ENCODE results near the gene CD86. TPM values are rescaled to one million over a fixed set of nuclear protein-coding genes. Genes with fewer than 3 reads are reported as not detected.

The CD86 gene, protein sequence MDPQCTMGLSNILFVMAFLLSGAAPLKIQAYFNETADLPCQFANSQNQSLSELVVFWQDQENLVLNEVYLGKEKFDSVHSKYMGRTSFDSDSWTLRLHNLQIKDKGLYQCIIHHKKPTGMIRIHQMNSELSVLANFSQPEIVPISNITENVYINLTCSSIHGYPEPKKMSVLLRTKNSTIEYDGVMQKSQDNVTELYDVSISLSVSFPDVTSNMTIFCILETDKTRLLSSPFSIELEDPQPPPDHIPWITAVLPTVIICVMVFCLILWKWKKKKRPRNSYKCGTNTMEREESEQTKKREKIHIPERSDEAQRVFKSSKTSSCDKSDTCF
- 1 to 10 TPM in 3 of 6 donors, under 1 TPM in 3; 0.31 to 9.0 (median 1.5) TPM for total RNA-seq
- polyA plus RNA-seq, result under 1 TPM; 0.31 to 0.38 TPM

DNA sequence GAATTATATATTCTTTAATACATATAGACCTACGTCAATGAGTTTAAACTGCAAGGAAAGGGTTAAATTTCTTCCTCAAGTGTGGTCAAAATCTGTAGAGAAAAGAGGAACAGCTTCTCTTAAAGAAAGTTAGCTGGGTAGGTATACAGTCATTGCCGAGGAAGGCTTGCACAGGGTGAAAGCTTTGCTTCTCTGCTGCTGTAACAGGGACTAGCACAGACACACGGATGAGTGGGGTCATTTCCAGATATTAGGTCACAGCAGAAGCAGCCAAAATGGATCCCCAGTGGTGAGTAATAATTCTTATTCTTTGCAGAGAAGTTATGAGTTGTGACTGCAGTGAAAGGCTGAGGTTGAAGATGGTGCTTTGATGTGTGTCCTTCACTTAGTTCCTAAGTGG, at the start of gene CD86:
Gene CD86 (plus strand): TSS at position 148 of the 400 bp plus-strand sequence. CDS start 128 bp downstream, at position 276.
- intact Hi-C loops (cut with DNase I), result no loop called here
- ATAC-seq (peak in 2 of 4 donors; percentile 45 to 63), DNase-seq (no peak), FAIRE-seq (no peak)
- no peaks in the 10 kb centered on the region for H3K9me3 ChIP-seq
- WGBS, 2 donors, result 69 to 74% methylated on average over 3 of the region's 3 CpGs
- no peak within 1 kb of the TSS for H3K27ac ChIP-seq
- no peaks in the 10 kb centered on the region for H3K36me3 ChIP-seq
- TF ChIP-seq, protein P1, sequence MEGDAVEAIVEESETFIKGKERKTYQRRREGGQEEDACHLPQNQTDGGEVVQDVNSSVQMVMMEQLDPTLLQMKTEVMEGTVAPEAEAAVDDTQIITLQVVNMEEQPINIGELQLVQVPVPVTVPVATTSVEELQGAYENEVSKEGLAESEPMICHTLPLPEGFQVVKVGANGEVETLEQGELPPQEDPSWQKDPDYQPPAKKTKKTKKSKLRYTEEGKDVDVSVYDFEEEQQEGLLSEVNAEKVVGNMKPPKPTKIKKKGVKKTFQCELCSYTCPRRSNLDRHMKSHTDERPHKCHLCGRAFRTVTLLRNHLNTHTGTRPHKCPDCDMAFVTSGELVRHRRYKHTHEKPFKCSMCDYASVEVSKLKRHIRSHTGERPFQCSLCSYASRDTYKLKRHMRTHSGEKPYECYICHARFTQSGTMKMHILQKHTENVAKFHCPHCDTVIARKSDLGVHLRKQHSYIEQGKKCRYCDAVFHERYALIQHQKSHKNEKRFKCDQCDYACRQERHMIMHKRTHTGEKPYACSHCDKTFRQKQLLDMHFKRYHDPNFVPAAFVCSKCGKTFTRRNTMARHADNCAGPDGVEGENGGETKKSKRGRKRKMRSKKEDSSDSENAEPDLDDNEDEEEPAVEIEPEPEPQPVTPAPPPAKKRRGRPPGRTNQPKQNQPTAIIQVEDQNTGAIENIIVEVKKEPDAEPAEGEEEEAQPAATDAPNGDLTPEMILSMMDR (IDR thresholded peaks at IDR 0.05), result no peak
- H3K27me3 ChIP-seq, result no peaks in the 10 kb centered on the region
- H3K4me1 ChIP-seq, result no peaks in the 10 kb centered on the region
- H3K4me3 ChIP-seq, result peak within 1 kb of the TSS in 1 of 4 donors; percentile 2

DNA sequence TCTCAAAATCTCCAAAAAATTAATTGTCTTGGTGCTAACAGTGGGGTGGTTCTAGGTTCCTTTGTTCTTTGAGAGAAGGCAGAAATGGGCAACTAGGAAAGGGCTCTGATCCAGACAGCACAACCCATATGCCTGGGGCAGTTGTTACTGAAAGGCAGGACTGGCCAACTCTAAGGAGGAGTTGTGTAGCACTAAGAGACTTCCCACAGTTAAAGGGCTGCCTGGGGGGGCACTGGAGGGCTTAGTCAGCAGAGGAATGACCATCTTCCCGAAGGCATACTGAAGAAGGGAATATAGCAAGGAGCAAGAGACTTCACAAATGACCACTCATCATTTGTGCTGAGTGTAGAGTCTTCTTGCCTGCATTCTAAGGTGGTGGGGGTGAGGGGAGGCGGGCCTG, 48.9 kb upstream of the CD86 start:
- TF ChIP-seq, protein P1 (IDR thresholded peaks at IDR 0.05), result no peak
- ATAC-seq (no peak), DNase-seq (no peak), FAIRE-seq (no peak)
- Histone ChIP-seq H3K27ac (no peak overlapping the region), H3K4me3 (no peak overlapping the region), H3K36me3 (no peaks in the 10 kb centered on the region), H3K27me3 (no peaks in the 10 kb centered on the region), H3K9me3 (no peaks in the 10 kb centered on the region), H3K4me1 (peaks cover 0 to 3% (median 0%) of the 10 kb centered on the region in 3 donors)
- 93 to 95% methylated on average over 2 of the region's 2 CpGs for WGBS, 2 donors
- intact Hi-C loops (cut with DNase I), result no loop called here

DNA sequence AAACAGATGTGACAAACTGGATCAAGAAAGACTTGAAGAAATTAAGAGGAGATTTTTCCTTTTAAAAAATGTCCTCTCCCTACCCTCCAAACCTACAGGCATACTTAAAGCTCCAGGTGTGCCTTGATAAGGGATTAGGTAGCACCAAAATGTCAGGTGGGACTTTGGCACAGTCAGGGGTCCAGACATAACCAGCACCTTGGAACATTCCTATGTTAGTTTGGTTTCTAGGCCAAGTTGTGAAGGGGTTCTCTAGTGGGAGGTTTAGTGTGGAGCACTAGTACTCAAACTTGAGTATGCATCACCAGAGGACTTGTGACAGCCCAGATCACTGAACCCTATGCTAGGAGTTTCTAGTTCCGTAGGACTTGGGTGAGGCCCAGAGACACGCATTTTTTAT, 47.0 kb upstream of the CD86 start:
- TF ChIP-seq, protein P1 (IDR thresholded peaks at IDR 0.05), result no peak
- Histone ChIP-seq H3K27me3 (no peaks in the 10 kb centered on the region), H3K9me3 (no peaks in the 10 kb centered on the region), H3K4me1 (peaks cover 0 to 3% (median 3%) of the 10 kb centered on the region in 3 donors), H3K27ac (no peak overlapping the region), H3K4me3 (no peak overlapping the region), H3K36me3 (no peaks in the 10 kb centered on the region)
- no peak for DNase-seq
- FAIRE-seq, result no peak
- intact Hi-C loops (cut with DNase I), result no loop called here
- ATAC-seq, result no peak
- 96 to 97% methylated on average over 2 of the region's 2 CpGs for WGBS, 2 donors

DNA sequence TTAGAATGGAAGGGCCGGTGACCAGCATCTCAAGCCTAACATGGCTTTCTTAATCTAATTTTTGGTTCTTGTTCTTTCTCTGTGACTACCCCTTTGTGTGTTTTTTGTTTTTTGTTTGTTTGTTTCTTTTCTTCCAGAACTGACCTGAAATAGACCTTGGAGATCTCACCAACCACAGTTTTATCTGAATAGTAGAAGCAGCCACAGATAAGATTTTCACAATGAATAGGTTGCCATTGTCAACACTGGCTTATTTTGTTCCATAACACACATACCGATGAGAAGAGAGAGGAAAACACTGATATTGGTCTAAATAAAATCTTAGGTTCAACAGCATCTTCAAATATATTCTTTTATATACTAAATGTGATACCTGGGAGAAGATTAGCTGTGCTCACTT, 44.7 kb upstream of the CD86 start:
- no peaks in the 10 kb centered on the region for H3K9me3 ChIP-seq
- peaks cover 0 to 10% (median 5%) of the 10 kb centered on the region in 3 donors for H3K4me1 ChIP-seq
- no peak for FAIRE-seq
- no peaks in the 10 kb centered on the region for H3K36me3 ChIP-seq
- no peak overlapping the region for H3K4me3 ChIP-seq
- TF ChIP-seq, protein P1 (IDR thresholded peaks at IDR 0.05), result no peak
- 56 to 62% methylated on average over 2 of the region's 2 CpGs for WGBS, 2 donors
- DNase-seq, result no peak
- no peaks in the 10 kb centered on the region for H3K27me3 ChIP-seq
- intact Hi-C loops (cut with DNase I), result no loop called here
- H3K27ac ChIP-seq, result no peak overlapping the region
- ATAC-seq, result no peak

DNA sequence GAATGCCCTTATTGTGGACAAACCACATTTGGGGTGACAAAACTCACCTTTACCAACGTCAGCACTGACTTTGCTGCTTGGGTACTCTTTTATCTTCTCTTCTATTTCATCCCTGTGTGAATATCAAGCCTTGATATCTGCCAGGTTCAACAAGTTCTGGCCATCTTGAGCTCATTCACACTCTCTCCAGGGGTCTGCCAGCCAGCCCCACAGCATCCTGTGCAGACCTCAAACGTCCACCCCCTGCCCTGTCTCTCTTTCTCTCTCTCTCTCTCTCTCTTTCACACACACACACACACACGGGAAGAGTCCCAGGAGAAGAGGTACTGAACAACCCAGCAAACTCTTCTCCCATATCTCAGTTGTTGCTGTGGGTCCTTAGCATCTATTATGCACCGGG, 43.8 kb upstream of the CD86 start:
- H3K36me3 ChIP-seq, result no peaks in the 10 kb centered on the region
- no peaks in the 10 kb centered on the region for H3K27me3 ChIP-seq
- no peak overlapping the region for H3K4me3 ChIP-seq
- intact Hi-C loops (cut with DNase I), result no loop called here
- FAIRE-seq (no peak), ATAC-seq (no peak), DNase-seq (no peak)
- H3K27ac ChIP-seq, result no peak overlapping the region
- WGBS, 2 donors, result 77 to 78% methylated on average over 4 of the region's 4 CpGs
- TF ChIP-seq, protein P1 (IDR thresholded peaks at IDR 0.05), result no peak
- H3K9me3 ChIP-seq, result no peaks in the 10 kb centered on the region
- peaks cover 0 to 10% (median 5%) of the 10 kb centered on the region in 3 donors for H3K4me1 ChIP-seq
